ENCODE data around the gene DYRK3. TPM values are rescaled to one million over a fixed set of nuclear protein-coding genes. Genes with fewer than 3 reads are reported as not detected.
A peak's percentile ranks its signal among the peaks of the same experiment; 100 is the strongest.
"Not testable (repeated sequence)": the region's sequence is repeated elsewhere in the genome, so short reads cannot be mapped to it uniquely, and the experiment has no call there.

The DYRK3 gene
- total RNA-seq, 2 experiments from 2014 or later, result 10.1 to 11.4 TPM

DNA sequence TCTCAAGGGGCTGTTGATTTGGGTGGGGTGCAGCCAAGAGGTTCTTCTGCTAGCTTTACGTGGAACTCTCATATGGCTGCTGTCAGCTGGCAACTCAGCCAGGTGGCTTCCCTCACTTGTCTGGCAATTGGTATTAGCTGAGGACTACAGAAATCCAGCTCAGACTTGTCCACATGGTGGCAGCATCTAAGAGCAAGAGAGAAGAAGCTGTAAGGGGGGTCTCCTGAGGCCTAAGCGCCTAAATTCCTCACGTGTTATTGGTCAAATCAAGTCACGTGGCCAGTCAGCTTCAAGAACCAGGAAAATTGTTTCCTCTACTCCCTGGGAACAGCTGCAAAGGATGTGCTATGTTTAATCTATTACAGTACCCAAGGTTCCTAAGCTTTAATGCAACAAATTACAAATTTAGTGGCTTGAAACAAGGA is 4.2 kb upstream of the DYRK3 start:
- intact Hi-C loops (cut with micrococcal nuclease), result no loop called here
- ChIA-PET CTCF (interaction anchor here (0.5 to 11.1 kb wide), 31 partner anchors 9 to 896 kb away, joined by 3 to 399 read pairs (median 4); no protein-coding TSS in a partner anchor), POLR2A (interaction anchor here (0.7 kb wide), 1 partner anchor 52 kb away, joined by 4 read pairs; no protein-coding TSS in a partner anchor)
- H3K4me1 Mint-ChIP-seq (ENCODE audit: low read depth), result peaks cover 13% of the 10 kb centered on the region
- H3K4me3 Mint-ChIP-seq, result no peak overlapping the region
- no peaks in the 10 kb centered on the region for H3K36me3 Mint-ChIP-seq
- peaks cover 16% of the 10 kb centered on the region for H3K27me3 Mint-ChIP-seq
- H3K27ac Mint-ChIP-seq, result no peak overlapping the region
- DNase-seq, result peak; percentile 44
- no peaks in the 10 kb centered on the region for H3K9me3 Mint-ChIP-seq

- Mint-ChIP-seq H3K9me3 (no peaks in the 10 kb centered on the region), H3K27ac (no peak overlapping the region), H3K4me1 (ENCODE audit: low read depth) (peaks cover 25% of the 10 kb centered on the region), H3K4me3 (no peak overlapping the region), H3K36me3 (peaks cover 2% of the 10 kb centered on the region), H3K27me3 (peaks cover 7% of the 10 kb centered on the region)
- intact Hi-C loops (cut with micrococcal nuclease), result loop anchor here (1.0 to 2.0 kb wide), 4 partner anchors 31 to 349 kb away; no protein-coding TSS in a partner anchor
- no peak for DNase-seq
- CTCF ChIA-PET, result interaction anchor here (0.7 to 11.1 kb wide), 15 partner anchors 13 to 451 kb away, joined by 3 to 399 read pairs (median 10); partner anchors contain the start of gene EIF2D
- POLR2A ChIA-PET, result interaction anchor here (0.7 kb wide), 1 partner anchor 30 kb away, joined by 3 read pairs; no protein-coding TSS in a partner anchor
Observed at GRCh38 chr1:206633708-206634121, 1.6 kb upstream of the DYRK3 start.

DNA sequence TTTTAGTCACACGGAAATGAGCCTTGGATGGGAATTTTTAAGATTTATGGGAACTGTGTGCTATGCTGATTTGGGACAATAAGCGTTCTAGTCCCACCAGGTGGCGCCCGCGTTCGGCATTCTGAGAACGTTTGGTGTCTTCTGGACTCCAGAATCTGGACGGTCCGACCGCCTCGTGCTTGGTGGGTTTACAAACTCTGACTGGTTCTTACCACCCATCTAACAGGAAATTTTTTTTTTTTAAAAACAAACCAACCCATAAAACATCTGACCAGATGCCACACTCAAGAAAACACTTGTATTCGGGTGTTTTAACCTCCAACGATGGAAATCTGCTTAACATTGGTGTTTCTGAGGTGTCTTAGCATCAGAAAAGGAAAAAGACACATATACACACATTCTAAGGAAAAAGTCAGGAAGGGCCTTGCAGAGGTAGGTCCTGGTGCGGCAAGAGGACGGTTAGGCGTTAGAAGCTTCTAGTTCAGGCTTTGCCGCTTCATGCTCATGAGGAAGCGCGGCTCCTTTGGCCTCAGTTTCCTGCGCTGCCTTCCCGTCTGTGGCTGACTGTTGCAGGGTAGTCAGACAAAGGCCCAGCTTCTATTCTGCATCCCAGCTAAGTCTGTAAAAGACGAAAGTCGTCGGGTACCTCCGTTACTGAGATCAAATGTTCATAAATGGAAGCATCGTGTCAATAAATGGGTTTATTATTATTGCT is 814 bp upstream of the DYRK3 start:
- H3K4me3 Mint-ChIP-seq, result peak overlapping the region; percentile 80
- peaks cover 7% of the 10 kb centered on the region for H3K27me3 Mint-ChIP-seq
- intact Hi-C loops (cut with micrococcal nuclease), result loop anchor here (1.0 to 2.0 kb wide), 5 partner anchors 25 to 348 kb away; no protein-coding TSS in a partner anchor
- DNase-seq, result peak; percentile 83
- ChIA-PET CTCF (interaction anchor here (0.6 to 11.1 kb wide), 40 partner anchors 8 to 901 kb away, joined by 3 to 399 read pairs (median 4); partner anchors contain the start of gene EIF2D), POLR2A (interaction anchor here (0.9 to 1.9 kb wide), 12 partner anchors 7 to 348 kb away, joined by 3 to 15 read pairs (median 4); partner anchors contain the start of genes EIF2D, IKBKE and MAPKAPK2)
- peak overlapping the region; percentile 80 for H3K27ac Mint-ChIP-seq
- peaks cover 2% of the 10 kb centered on the region for H3K36me3 Mint-ChIP-seq
- peaks cover 25% of the 10 kb centered on the region for H3K4me1 Mint-ChIP-seq (ENCODE audit: low read depth)
- no peaks in the 10 kb centered on the region for H3K9me3 Mint-ChIP-seq

DNA sequence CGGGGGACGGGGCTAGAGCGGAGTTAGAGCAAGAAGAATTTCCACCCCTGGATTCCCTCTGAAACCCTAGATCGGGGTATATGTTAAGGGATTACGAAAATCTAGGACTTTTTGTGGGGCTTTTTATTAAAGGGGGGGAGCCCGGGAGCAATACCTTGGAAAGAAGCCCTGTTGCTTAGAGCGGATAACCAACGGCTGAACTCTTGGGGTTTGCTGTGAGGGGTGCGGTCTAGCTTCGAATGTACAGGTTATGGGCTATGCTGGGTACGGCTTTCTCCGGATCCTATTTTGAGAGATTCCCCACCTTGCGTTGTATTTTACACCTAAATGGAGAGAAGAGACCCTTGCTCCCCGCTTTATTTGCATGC is 626 bp downstream of the DYRK3 start:
- Mint-ChIP-seq H3K4me3 (peak overlapping the region; percentile 80), H3K4me1 (ENCODE audit: low read depth) (peaks cover 25% of the 10 kb centered on the region), H3K27me3 (peaks cover 5% of the 10 kb centered on the region), H3K27ac (no peak overlapping the region), H3K9me3 (no peaks in the 10 kb centered on the region), H3K36me3 (peaks cover 5% of the 10 kb centered on the region)
- peak; percentile 23 for DNase-seq
- ChIA-PET CTCF (interaction anchor here (0.6 to 11.1 kb wide), 21 partner anchors 13 to 347 kb away, joined by 3 to 399 read pairs (median 9); partner anchors contain the start of gene EIF2D), POLR2A (interaction anchor here (1.0 to 1.9 kb wide), 6 partner anchors 23 to 346 kb away, joined by 3 to 15 read pairs (median 6); partner anchors contain the start of genes EIF2D and FCMR)
- intact Hi-C loops (cut with micrococcal nuclease), result loop anchor here (1.0 to 2.0 kb wide), 2 partner anchors 27 to 173 kb away; no protein-coding TSS in a partner anchor

DNA sequence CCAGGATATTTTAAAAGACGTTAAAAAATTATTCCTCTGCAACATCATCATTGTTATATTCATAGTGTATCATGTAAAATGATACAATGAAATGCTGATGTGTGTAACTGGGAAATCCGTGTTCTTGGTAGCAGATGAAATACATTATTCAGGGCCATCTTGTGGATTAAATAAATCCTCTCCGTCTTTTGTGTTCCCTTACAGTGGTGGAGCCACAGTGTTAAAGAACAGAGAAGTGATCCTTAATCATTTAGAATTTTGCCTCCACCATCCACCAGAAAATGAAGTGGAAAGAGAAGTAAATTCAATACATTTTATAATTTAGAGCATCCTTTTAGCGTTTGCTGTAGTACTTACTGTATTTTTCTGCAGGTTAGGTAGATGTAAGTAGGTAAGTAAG is 1.3 kb downstream of the DYRK3 start:
- DNase-seq, result no peak
- intact Hi-C loops (cut with micrococcal nuclease), result no loop called here
- no peak overlapping the region for H3K27ac Mint-ChIP-seq
- H3K4me1 Mint-ChIP-seq (ENCODE audit: low read depth), result peaks cover 25% of the 10 kb centered on the region
- CTCF ChIA-PET, result interaction anchor here (0.6 to 11.1 kb wide), 8 partner anchors 13 to 273 kb away, joined by 3 to 399 read pairs (median 6); partner anchors contain the start of gene EIF2D
- H3K4me3 Mint-ChIP-seq, result peak overlapping the region; percentile 37
- POLR2A ChIA-PET, result interaction anchor here (1.6 to 1.9 kb wide), 2 partner anchors 24 to 27 kb away, joined by 6 to 15 read pairs; partner anchors contain the start of gene EIF2D
- H3K36me3 Mint-ChIP-seq, result peaks cover 5% of the 10 kb centered on the region
- H3K9me3 Mint-ChIP-seq, result no peaks in the 10 kb centered on the region
- H3K27me3 Mint-ChIP-seq, result peaks cover 5% of the 10 kb centered on the region

GRCh38 chr1:206637605-206638004 is 2.3 kb downstream of the DYRK3 start:
- CTCF ChIA-PET, result interaction anchor here (0.6 to 3.3 kb wide), 5 partner anchors 12 to 173 kb away, joined by 3 to 12 read pairs (median 4); no protein-coding TSS in a partner anchor
- peaks cover 4% of the 10 kb centered on the region for H3K27me3 Mint-ChIP-seq
- POLR2A ChIA-PET, result interaction anchor here (1.6 kb wide), 1 partner anchor 26 kb away, joined by 6 read pairs; no protein-coding TSS in a partner anchor

GRCh38 chr1:206642074-206642473 is 6.7 kb downstream of the DYRK3 start:
- CTCF ChIA-PET, result interaction anchor here (1.0 kb wide), 1 partner anchor 22 kb away, joined by 3 read pairs; no protein-coding TSS in a partner anchor
- H3K4me3 Mint-ChIP-seq; DNase-seq; H3K27me3 Mint-ChIP-seq; H3K9me3 Mint-ChIP-seq; H3K27ac Mint-ChIP-seq; H3K4me1 Mint-ChIP-seq (ENCODE audit: low read depth); POLR2A ChIA-PET; intact Hi-C loops (cut with micrococcal nuclease); H3K36me3 Mint-ChIP-seq: not testable (repeated sequence)

More at GRCh38 chr1:206637605-206638004, 2.3 kb downstream of the DYRK3 start:
- no peak for DNase-seq
- Mint-ChIP-seq H3K27ac (no peak overlapping the region), H3K4me1 (ENCODE audit: low read depth) (peaks cover 25% of the 10 kb centered on the region), H3K9me3 (no peaks in the 10 kb centered on the region), H3K36me3 (peaks cover 5% of the 10 kb centered on the region), H3K4me3 (no peak overlapping the region)
- intact Hi-C loops (cut with micrococcal nuclease), result no loop called here

GRCh38 chr1:206643118-206643698 is 7.9 kb downstream of the DYRK3 start:
- Mint-ChIP-seq H3K27ac (no peak overlapping the region), H3K27me3 (no peaks in the 10 kb centered on the region), H3K9me3 (no peaks in the 10 kb centered on the region), H3K36me3 (peaks cover 14% of the 10 kb centered on the region), H3K4me1 (ENCODE audit: low read depth) (no peaks in the 10 kb centered on the region), H3K4me3 (no peak overlapping the region)
- no peak for DNase-seq
- ChIA-PET CTCF (interaction anchor here (1.0 to 1.1 kb wide), 2 partner anchors 13 to 224 kb away, joined by 3 read pairs; no protein-coding TSS in a partner anchor), POLR2A (no interaction called here)
- intact Hi-C loops (cut with micrococcal nuclease), result no loop called here

GRCh38 chr1:206646504-206646903 is 11.2 kb downstream of the DYRK3 start:
- ChIA-PET POLR2A (no interaction called here), CTCF (interaction anchor here (1.0 to 16.5 kb wide), 3 partner anchors 11 to 20 kb away, joined by 3 to 139 read pairs (median 4); partner anchors contain the start of gene DYRK3)
- no peak overlapping the region for H3K4me3 Mint-ChIP-seq
- intact Hi-C loops (cut with micrococcal nuclease), result no loop called here
- no peaks in the 10 kb centered on the region for H3K4me1 Mint-ChIP-seq (ENCODE audit: low read depth)
- H3K9me3 Mint-ChIP-seq, result no peaks in the 10 kb centered on the region
- no peak overlapping the region for H3K27ac Mint-ChIP-seq
- DNase-seq, result no peak
- peaks cover 22% of the 10 kb centered on the region for H3K36me3 Mint-ChIP-seq
- H3K27me3 Mint-ChIP-seq, result no peaks in the 10 kb centered on the region

GRCh38 chr1:206647224-206647623 is 11.9 kb downstream of the DYRK3 start:
- intact Hi-C loops (cut with micrococcal nuclease), result no loop called here
- no peaks in the 10 kb centered on the region for H3K9me3 Mint-ChIP-seq
- H3K4me1 Mint-ChIP-seq (ENCODE audit: low read depth), result peaks cover 2% of the 10 kb centered on the region
- H3K4me3 Mint-ChIP-seq, result no peak overlapping the region
- H3K27ac Mint-ChIP-seq, result no peak overlapping the region
- POLR2A ChIA-PET, result no interaction called here
- peaks cover 25% of the 10 kb centered on the region for H3K36me3 Mint-ChIP-seq
- no peaks in the 10 kb centered on the region for H3K27me3 Mint-ChIP-seq
- no peak for DNase-seq
- CTCF ChIA-PET, result interaction anchor here (2.3 to 16.5 kb wide), 2 partner anchors 20 to 102 kb away, joined by 7 to 139 read pairs; no protein-coding TSS in a partner anchor

GRCh38 chr1:206649261-206649921 is 14.1 kb downstream of the DYRK3 start:
- Mint-ChIP-seq H3K4me3 (no peak overlapping the region), H3K9me3 (no peaks in the 10 kb centered on the region), H3K27ac (no peak overlapping the region), H3K27me3 (no peaks in the 10 kb centered on the region), H3K4me1 (ENCODE audit: low read depth) (peaks cover 5% of the 10 kb centered on the region), H3K36me3 (peaks cover 28% of the 10 kb centered on the region)
- intact Hi-C loops (cut with micrococcal nuclease), result no loop called here
- ChIA-PET CTCF (interaction anchor here (1.0 to 16.5 kb wide), 7 partner anchors 10 to 170 kb away, joined by 3 to 139 read pairs (median 7); partner anchors contain the start of gene DYRK3), POLR2A (no interaction called here)
- DNase-seq, result no peak
